Fibroblast of villous mesenchyme (primary cell): ENCODE data around the gene LAD1. TPM values are rescaled to one million over a fixed set of nuclear protein-coding genes. Genes with fewer than 3 reads are reported as not detected.

ENCODE experiments used
- DNase-seq: peaks from one replicate; pipeline ENCODE4 v3.0.0-alpha.2; 2010; ENCODE audit warnings: low read depth
- H3K4me3 ChIP-seq: 2 replicates; pipeline ENCODE4 v1.5.1; 2011; ENCODE audit warnings: low read depth, mild to moderate bottlenecking, low read length
- total RNA-seq: library from RNA; depleted of rRNA; stranded (reverse); fragments of >200 nt; gene quantifications from 2 replicates; pipeline ENCODE4 v1.2.3, GENCODE V29; 2012
- TF ChIP-seq, protein P1 (sequence below): IDR thresholded peaks from 2 replicates; pipeline ENCODE4 v1.5.1; 2012; ENCODE audit warnings: low read depth, mild to moderate bottlenecking, low read length; ENCODE audit not compliant: insufficient read depth

Gene LAD1
- total RNA-seq, 1 donor, result not detected

DNA sequence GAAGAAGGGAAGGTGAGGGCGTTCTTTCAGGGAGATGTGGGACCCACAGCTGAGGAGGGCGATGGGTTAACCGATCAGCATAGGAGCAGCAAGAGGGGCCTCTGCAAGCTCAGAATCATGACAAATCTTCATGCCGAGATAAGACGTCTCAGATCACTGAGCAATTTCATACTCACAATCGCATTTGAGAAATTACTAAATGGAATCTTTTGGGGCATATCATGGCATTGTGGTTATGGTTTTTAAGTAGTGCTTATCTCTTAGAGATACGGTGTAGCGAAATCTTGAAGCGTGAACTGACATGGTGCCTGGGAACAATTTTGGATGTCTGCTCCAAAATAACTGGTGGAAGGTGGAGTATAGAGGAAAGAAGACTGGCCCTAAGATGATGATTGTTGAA, 27.8 kb downstream of the LAD1 start:
- H3K4me3 ChIP-seq, result no peak overlapping the region
- TF ChIP-seq, protein P1, sequence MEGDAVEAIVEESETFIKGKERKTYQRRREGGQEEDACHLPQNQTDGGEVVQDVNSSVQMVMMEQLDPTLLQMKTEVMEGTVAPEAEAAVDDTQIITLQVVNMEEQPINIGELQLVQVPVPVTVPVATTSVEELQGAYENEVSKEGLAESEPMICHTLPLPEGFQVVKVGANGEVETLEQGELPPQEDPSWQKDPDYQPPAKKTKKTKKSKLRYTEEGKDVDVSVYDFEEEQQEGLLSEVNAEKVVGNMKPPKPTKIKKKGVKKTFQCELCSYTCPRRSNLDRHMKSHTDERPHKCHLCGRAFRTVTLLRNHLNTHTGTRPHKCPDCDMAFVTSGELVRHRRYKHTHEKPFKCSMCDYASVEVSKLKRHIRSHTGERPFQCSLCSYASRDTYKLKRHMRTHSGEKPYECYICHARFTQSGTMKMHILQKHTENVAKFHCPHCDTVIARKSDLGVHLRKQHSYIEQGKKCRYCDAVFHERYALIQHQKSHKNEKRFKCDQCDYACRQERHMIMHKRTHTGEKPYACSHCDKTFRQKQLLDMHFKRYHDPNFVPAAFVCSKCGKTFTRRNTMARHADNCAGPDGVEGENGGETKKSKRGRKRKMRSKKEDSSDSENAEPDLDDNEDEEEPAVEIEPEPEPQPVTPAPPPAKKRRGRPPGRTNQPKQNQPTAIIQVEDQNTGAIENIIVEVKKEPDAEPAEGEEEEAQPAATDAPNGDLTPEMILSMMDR, result no peak
- no peak for DNase-seq

DNA sequence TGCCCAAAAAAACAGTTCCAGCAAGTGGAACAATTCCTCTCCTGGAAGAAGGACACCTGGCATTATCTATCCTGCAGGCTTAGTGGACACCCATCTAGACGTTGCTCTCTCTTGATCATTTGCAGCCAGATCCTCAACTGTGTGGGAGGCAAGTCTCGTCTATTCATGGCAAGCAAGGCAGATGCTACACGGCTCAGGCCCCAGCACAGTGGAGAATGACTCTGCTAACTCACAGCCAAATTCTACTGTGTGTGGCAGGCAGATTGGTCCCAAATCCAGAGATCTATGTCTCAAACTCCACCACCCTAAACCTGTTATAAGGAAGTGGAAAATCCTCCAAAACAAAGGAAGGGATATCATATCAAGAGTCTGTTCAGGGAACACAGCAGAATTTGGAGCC, 28.6 kb downstream of the LAD1 start:
- TF ChIP-seq, protein P1, result no peak

DNA sequence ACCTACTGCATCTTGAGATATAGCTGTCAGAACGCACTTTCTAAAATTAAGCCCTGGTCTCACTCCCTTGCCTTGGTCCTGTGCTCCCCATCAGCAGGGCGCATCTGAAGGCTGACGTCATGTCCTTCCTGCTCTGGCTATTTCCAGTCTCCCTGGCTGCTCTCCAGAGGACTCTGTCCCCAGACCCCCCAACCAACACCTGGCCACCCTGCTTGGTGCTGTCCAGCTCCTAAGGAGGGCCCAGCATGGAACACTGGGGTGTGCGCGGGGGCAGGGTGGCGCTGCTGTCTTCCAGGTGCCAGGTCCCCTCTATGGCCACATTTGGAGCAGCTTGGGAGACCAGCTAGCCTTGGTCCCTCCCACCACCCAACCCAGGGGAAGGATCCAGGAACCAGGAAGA, 29.9 kb downstream of the LAD1 start:
- no peak overlapping the region for H3K4me3 ChIP-seq
- DNase-seq, result no peak
- TF ChIP-seq, protein P1, result no peak

More for the DNA sequence above, 28.6 kb downstream of the LAD1 start:
- no peak for DNase-seq
- no peak overlapping the region for H3K4me3 ChIP-seq

- DNase-seq, result no peak
- H3K4me3 ChIP-seq, result no peak overlapping the region
- TF ChIP-seq, protein P1, result no peak
Measured at GRCh38 chr1:201366696-201367095, 32.4 kb downstream of the LAD1 start.

GRCh38 chr1:201365251-201365650, 33.9 kb downstream of the LAD1 start:
- DNase-seq, result no peak
- TF ChIP-seq, protein P1, result no peak
- H3K4me3 ChIP-seq, result no peak overlapping the region

DNA sequence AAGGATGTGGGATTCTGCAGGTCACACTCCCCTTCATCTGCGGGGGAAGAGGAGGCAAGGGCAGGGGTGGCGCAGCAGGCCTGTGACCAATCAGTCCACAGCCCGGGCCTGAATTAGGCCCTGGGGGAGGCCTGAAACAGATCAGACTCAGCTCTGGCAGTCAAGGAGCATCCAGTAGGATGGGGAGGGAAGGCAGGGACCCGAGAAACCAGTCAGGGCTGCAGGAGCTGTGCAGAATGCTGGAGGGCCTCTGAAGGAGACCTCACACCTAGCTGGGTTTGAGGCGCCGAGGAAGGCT, 34.4 kb downstream of the LAD1 start:
- H3K4me3 ChIP-seq, result no peak overlapping the region
- DNase-seq, result no peak
- TF ChIP-seq, protein P1, result no peak

DNA sequence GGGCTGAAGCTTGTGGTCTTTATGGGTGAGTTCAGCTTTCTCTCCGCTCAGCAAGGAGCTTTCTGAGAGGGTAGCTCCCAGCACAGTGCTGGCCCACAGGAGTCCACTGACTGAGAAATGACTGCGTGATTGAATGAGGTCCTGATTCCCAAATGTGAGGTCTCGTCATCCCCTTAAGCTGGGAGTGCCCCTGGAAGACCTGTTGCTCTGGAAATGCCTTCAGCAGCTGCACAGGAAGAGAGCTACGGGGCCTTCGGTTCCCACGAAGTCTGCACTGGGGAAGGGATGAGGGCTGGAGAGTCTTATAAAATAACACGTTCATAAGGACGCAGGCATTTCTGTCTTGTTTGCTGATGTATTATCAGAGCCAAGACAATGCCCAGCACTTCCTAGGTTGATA, 35.7 kb downstream of the LAD1 start:
- no peak for DNase-seq
- TF ChIP-seq, protein P1, result no peak
- H3K4me3 ChIP-seq, result no peak overlapping the region
